IPS DF 6.9 (cell line): ENCODE data around the gene DNAH10.
A peak's percentile ranks its signal among the peaks of the same experiment; 100 is the strongest.

ENCODE experiments used
- DNase-seq: peaks from one replicate; pipeline ENCODE4 v3.0.0-alpha.2; 2013; ENCODE audit warnings: low read depth, low spot score
- H3K27ac ChIP-seq: one replicate; pipeline ENCODE4 v1.5.1; 2013; ENCODE audit warnings: low read length, control low read depth
- H3K27me3 ChIP-seq: 2 replicates; pipeline ENCODE4 v1.6.1; 2013; ENCODE audit warnings: mild to moderate bottlenecking, low read length; ENCODE audit not compliant: control insufficient read depth, insufficient read depth
- H3K36me3 ChIP-seq: 2 replicates; pipeline ENCODE4 v1.6.1; 2013; ENCODE audit warnings: low read length; ENCODE audit not compliant: control insufficient read depth, insufficient read depth
- H3K4me1 ChIP-seq: 2 replicates; pipeline ENCODE4 v1.6.1; 2013; ENCODE audit warnings: low read length; ENCODE audit not compliant: control insufficient read depth, insufficient read depth
- H3K4me3 ChIP-seq: 2 replicates; pipeline ENCODE4 v1.5.1; 2013; ENCODE audit warnings: mild to moderate bottlenecking, low read length
- H3K9me3 ChIP-seq: 2 replicates; pipeline ENCODE4 v1.6.1; 2013; ENCODE audit warnings: low read length, inconsistent platforms; ENCODE audit not compliant: control insufficient read depth, insufficient read depth
- WGBS: extraction: QIAGEN DNeasy Blood & Tissue Kit; methylation state at CpG from one replicate; pipeline ENCODE4 v1.1.7; 2013; ENCODE audit warnings: mixed read lengths, missing lambda C conversion rate; ENCODE audit not compliant: insufficient read length, insufficient coverage; 5-methylcytosine and 5-hydroxymethylcytosine counted together

The DNAH10 gene

DNA sequence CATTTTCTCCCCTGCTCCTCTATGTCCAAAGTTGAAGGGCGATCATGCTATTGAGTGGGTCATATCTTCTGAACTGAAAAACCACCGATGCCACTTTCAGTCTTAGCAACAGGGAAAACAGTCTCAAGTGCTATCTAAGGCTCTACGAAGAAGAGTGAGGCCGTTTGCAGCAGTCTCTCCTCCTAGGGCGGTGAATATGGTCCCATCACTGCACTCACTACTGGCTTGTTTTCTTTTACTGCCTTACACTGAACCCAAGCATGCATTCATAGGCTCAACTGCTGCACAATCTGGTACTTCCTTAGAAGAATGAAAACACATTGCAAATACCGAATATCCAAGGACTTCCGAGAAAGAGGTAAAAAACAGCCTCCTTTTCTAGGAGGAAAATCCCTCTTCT lies 92.1 kb downstream of the DNAH10 start:
- no peaks in the 10 kb centered on the region for H3K27me3 ChIP-seq

DNA sequence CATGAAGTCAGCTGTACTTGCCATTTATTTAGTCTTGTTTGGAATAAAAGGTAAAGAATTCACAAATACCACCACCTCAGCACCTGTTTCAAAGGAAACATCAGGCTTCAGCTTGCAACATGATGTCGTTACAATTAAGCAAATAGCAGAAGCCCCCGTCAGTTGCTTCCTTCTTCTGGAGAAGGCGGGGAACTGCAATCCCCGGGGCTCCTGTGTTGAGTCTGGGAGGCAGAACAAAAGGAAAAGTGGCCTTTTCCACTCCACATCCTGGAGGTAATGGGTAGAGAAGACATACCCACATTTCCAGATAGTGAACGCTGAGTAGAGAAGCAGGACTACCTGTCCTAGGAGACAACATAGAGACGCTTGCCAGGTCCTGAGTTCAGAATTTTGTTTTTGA lies 92.8 kb downstream of the DNAH10 start:
- WGBS = no CpG with 5 or more reads among the region's 6 CpGs
- H3K9me3 ChIP-seq = no peaks in the 10 kb centered on the region
- no peaks in the 10 kb centered on the region for H3K27me3 ChIP-seq
- DNase-seq = no peak
- H3K4me3 ChIP-seq = no peak overlapping the region
- H3K27ac ChIP-seq = no peak overlapping the region
- H3K36me3 ChIP-seq = no peaks in the 10 kb centered on the region
- H3K4me1 ChIP-seq = no peaks in the 10 kb centered on the region

More for the DNA sequence above, 92.1 kb downstream of the DNAH10 start:
- no peak overlapping the region for H3K4me3 ChIP-seq
- H3K4me1 ChIP-seq = no peaks in the 10 kb centered on the region
- no peak overlapping the region for H3K27ac ChIP-seq
- no peaks in the 10 kb centered on the region for H3K9me3 ChIP-seq
- WGBS = no CpG with 5 or more reads among the region's 7 CpGs
- H3K36me3 ChIP-seq = no peaks in the 10 kb centered on the region
- no peak for DNase-seq

DNA sequence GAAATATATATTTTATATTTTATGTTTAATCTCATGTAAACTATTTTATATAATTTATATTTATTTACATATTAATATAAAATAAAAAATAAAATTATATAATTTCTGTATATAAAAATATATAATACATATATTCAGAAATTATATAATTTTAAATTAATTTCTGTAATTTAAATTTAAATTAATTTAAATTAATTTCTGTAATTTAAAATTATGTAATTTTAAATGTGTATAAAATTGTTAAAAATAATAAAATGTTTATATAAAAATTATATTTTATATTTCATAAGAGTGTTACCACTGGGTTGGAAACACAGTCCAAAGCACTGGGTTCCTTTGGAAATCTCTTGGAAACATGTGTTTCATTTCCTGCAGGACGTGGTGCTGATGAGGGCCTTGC lies 94.6 kb downstream of the DNAH10 start:
- Histone ChIP-seq H3K4me1 (no peaks in the 10 kb centered on the region), H3K36me3 (no peaks in the 10 kb centered on the region), H3K27me3 (no peaks in the 10 kb centered on the region), H3K4me3 (no peak overlapping the region), H3K27ac (no peak overlapping the region), H3K9me3 (no peaks in the 10 kb centered on the region)
- WGBS = no CpG with 5 or more reads among the region's 1 CpG
- DNase-seq = no peak

DNA sequence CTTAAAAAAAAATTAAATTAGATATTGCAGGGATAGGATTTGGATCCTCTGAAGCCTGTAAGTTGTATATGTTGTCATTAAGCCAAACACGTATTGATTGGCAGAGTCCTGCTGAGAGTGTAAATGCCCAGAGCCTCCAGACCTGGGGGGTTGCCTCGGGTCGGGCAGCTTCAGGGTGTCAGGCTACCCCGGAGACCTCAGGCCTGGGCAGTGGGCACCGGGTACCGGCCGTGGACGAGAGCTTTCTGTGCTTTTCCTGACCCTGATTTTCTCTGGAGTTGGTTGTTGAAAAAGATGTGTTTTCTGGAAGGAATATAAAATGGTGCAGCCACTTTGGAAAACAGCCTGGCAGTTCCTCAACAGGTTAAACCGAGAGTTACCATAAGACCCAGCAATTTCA lies 96.1 kb downstream of the DNAH10 start:
- no CpG with 5 or more reads among the region's 9 CpGs for WGBS
- Histone ChIP-seq H3K4me3 (no peak overlapping the region), H3K27ac (no peak overlapping the region), H3K9me3 (no peaks in the 10 kb centered on the region), H3K4me1 (no peaks in the 10 kb centered on the region), H3K27me3 (no peaks in the 10 kb centered on the region), H3K36me3 (no peaks in the 10 kb centered on the region)
- DNase-seq = no peak

DNA sequence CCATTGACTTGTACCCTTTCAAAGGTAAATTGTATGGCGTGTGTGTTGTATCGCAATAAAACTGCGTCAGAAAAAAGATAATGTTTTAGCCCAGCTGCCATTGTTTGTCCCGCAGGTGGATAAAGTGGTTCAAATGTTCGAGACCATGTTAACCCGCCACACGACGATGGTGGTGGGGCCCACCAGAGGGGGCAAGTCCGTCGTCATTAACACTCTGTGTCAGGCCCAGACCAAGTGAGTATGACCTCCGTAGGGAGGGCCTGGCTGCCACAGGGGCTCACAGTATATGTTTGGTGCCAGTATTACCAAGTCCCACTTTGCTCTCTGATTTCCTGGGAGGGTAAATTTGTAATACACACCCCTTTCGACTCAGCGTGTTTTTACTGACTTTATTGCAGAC lies 96.9 kb downstream of the DNAH10 start:
- Histone ChIP-seq H3K4me1 (no peaks in the 10 kb centered on the region), H3K27ac (no peak overlapping the region), H3K4me3 (no peak overlapping the region), H3K27me3 (no peaks in the 10 kb centered on the region), H3K36me3 (no peaks in the 10 kb centered on the region), H3K9me3 (no peaks in the 10 kb centered on the region)
- peak; percentile 11 for DNase-seq
- WGBS = no CpG with 5 or more reads among the region's 13 CpGs

DNA sequence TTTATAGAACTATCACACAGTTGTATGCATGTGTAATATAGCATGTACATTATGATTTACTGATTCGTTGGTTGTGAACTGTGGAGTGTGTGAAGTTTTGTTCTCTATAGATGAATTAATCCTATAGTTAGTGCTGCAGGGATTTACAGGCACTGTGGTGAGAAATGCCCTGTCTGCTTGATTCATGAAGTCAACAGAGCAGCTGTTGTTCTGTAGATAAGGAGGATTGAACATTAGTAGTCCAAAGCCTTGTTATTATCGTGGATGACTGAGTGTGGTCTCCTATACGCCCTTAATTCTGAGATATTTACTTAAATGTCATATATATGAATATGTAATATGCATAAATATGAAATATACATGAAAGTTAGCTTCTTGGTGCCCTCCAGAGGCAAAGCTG lies 98.3 kb downstream of the DNAH10 start:
- Histone ChIP-seq H3K36me3 (no peaks in the 10 kb centered on the region), H3K4me3 (no peak overlapping the region), H3K4me1 (no peaks in the 10 kb centered on the region), H3K27me3 (no peaks in the 10 kb centered on the region), H3K27ac (no peak overlapping the region), H3K9me3 (no peaks in the 10 kb centered on the region)
- no CpG with 5 or more reads among the region's 3 CpGs for WGBS
- DNase-seq = no peak

DNA sequence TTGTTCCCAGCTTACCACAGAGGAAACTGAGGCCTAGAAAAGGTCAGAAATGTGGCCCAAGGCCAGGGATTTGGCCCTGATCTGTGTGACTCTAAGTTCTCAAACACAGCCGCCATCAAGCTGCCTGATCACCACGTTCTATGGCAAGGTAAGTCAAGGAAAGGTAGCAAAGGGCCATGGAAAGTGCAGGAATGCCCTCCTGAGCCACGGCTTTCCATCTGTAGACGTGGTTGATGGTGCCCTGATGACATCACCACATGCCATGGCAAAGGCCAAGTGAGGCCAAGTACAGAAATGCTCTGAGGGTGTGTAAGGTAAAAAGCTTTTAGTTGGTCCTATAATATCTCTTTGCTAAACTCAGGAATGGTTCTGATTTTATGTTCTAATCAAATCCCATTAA lies 99.3 kb downstream of the DNAH10 start:
- H3K27ac ChIP-seq = no peak overlapping the region
- H3K4me1 ChIP-seq = no peaks in the 10 kb centered on the region
- H3K9me3 ChIP-seq = no peaks in the 10 kb centered on the region
- no CpG with 5 or more reads among the region's 4 CpGs for WGBS
- no peak overlapping the region for H3K4me3 ChIP-seq
- H3K27me3 ChIP-seq = no peaks in the 10 kb centered on the region
- no peak for DNase-seq
- no peaks in the 10 kb centered on the region for H3K36me3 ChIP-seq

DNA sequence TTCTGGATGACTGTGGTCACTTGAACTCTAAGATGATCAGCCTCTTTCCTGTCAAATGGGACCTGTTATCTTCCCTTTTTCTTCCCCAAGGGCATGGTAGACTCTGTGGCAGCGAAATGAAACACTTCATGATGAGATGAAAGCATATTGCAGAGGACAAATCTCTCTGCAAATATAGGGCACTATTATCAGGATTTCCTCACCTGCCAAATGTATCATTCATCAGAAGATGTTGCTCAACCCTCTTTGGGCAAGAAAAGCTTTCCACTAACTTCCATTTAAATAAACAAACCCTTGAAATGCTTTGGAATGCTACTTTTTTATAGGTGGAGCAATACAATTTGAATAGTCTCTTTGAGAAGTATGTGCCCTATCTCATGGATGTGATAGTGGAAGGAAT lies 105.0 kb downstream of the DNAH10 start:
- Histone ChIP-seq H3K27me3 (no peaks in the 10 kb centered on the region; the same call in 1 of the 2 replicates), H3K4me1 (no peaks in the 10 kb centered on the region)
- no CpG with 5 or more reads among the region's 1 CpG for WGBS

DNA sequence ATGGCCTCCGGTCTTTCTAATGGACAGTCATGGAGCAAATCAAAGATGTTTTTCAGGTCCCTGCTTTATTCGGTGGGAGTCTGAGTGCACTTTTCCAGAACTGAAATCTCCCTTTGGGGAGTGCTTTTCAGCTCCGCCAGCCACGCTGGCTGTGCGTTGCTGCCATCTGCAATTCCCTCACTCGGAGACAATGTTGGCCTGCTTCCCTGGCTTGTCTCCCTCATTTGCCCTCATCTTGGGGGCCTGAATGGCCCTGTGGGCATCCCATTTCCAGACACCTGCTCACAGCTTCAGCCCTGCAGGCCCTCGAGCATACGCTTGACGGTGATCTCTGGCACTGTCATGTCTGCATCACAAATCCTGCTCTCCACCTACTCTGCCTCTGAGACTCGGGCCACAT lies 106.7 kb downstream of the DNAH10 start:
- H3K27ac ChIP-seq = no peak overlapping the region
- H3K4me1 ChIP-seq = no peaks in the 10 kb centered on the region
- H3K9me3 ChIP-seq = no peaks in the 10 kb centered on the region
- H3K4me3 ChIP-seq = no peak overlapping the region
- WGBS = no CpG with 5 or more reads among the region's 10 CpGs
- H3K36me3 ChIP-seq = no peaks in the 10 kb centered on the region
- H3K27me3 ChIP-seq = no peaks in the 10 kb centered on the region; the same call in 1 of the 2 replicates
- no peak for DNase-seq

More for the DNA sequence above, 105.0 kb downstream of the DNAH10 start:
- no peak overlapping the region for H3K4me3 ChIP-seq
- DNase-seq = no peak
- H3K36me3 ChIP-seq = no peaks in the 10 kb centered on the region
- H3K27ac ChIP-seq = no peak overlapping the region
- no peaks in the 10 kb centered on the region for H3K9me3 ChIP-seq

DNA sequence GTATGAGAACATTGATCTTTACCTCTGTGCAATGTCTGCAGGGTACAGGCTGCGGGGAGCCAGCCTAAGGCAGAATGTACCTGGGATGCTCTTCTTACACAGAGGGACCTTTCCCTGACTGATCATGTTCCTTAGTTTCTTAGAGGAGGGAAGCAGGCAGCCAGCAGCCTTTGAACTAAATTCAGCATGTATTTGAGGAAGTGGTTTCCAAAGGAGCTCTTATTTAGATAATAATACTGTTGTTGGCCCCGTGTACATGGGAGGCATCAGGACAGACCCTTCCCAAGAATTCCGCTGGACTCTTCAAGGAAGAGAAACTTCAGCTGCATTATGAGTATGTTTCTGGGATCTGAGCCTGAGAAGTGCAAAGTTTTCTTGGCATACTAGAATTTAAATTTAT lies 111.7 kb downstream of the DNAH10 start:
- Histone ChIP-seq H3K27ac (no peak overlapping the region), H3K9me3 (no peaks in the 10 kb centered on the region), H3K4me3 (no peak overlapping the region), H3K4me1 (no peaks in the 10 kb centered on the region), H3K36me3 (no peaks in the 10 kb centered on the region), H3K27me3 (no peaks in the 10 kb centered on the region; the same call in 1 of the 2 replicates)
- no CpG with 5 or more reads among the region's 3 CpGs for WGBS
- DNase-seq = no peak

DNA sequence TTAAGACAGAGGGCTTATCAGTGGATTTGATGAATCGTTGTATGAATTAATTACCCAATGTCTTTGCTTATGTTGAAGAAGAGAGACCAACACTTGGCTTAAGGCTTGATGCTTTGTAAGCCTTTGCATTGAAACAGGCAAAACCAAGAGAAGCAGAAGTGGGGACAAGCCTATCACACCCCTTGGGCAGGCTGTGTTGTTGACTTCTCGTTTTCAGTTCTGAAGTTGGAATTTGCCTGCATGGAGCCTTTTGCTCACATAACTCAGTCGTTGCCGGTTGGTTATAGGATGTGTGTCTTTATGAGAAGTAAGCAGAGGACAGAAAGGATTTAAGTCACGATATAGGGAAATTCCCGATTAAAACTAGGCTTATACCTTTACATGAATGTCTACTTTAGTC lies 115.9 kb downstream of the DNAH10 start:
- Histone ChIP-seq H3K36me3 (no peaks in the 10 kb centered on the region), H3K4me1 (no peaks in the 10 kb centered on the region), H3K27me3 (no peaks in the 10 kb centered on the region), H3K27ac (no peak overlapping the region), H3K4me3 (no peak overlapping the region), H3K9me3 (no peaks in the 10 kb centered on the region)
- DNase-seq = no peak
- no CpG with 5 or more reads among the region's 6 CpGs for WGBS
